Cortex of kidney (tissue), 1 donor: ENCODE data around the gene OXCT1.
"Not testable (repeated sequence)": the region's sequence is repeated elsewhere in the genome, so short reads cannot be mapped to it uniquely, and the experiment has no call there.

Experiments used
- DNase-seq: peaks from one replicate; lab custom pipeline; 2025; lab: John Stamatoyannopoulos, UW

The OXCT1 gene

GRCh38 chr5:41773799-41774198 is 96.4 kb downstream of the OXCT1 start:
- no peak for DNase-seq

- DNase-seq: no peak
Observed at GRCh38 chr5:41772785-41773442, 97.3 kb downstream of the OXCT1 start.

GRCh38 chr5:41772056-41772455 is 98.2 kb downstream of the OXCT1 start:
- no peak for DNase-seq

GRCh38 chr5:41770799-41771198 is 99.4 kb downstream of the OXCT1 start:
- no peak for DNase-seq

GRCh38 chr5:41768692-41769091 is 101.5 kb downstream of the OXCT1 start:
- no peak for DNase-seq

GRCh38 chr5:41764650-41765049 is 105.6 kb downstream of the OXCT1 start:
- no peak for DNase-seq

GRCh38 chr5:41763574-41763973 is 106.7 kb downstream of the OXCT1 start:
- DNase-seq: no peak

GRCh38 chr5:41763081-41763480 is 107.1 kb downstream of the OXCT1 start:
- DNase-seq: no peak

- DNase-seq: no peak
Observed at GRCh38 chr5:41762426-41762825, 107.8 kb downstream of the OXCT1 start.

- DNase-seq: no peak
Observed at GRCh38 chr5:41761663-41762062, 108.6 kb downstream of the OXCT1 start.

- DNase-seq: no peak
Observed at GRCh38 chr5:41755705-41756104, 114.5 kb downstream of the OXCT1 start.

- DNase-seq: no peak
Observed at GRCh38 chr5:41754857-41755256, 115.4 kb downstream of the OXCT1 start.

- DNase-seq: no peak
Observed at GRCh38 chr5:41751867-41752266, 118.4 kb downstream of the OXCT1 start.

- DNase-seq: no peak
Observed at GRCh38 chr5:41748631-41749030, 121.6 kb downstream of the OXCT1 start.

- no peak for DNase-seq
Observed at GRCh38 chr5:41747708-41748107, 122.5 kb downstream of the OXCT1 start.

GRCh38 chr5:41747301-41747700 is 122.9 kb downstream of the OXCT1 start:
- DNase-seq: no peak

GRCh38 chr5:41742608-41743007 is 127.6 kb downstream of the OXCT1 start:
- DNase-seq: not testable (repeated sequence)

GRCh38 chr5:41738710-41739354 is 131.4 kb downstream of the OXCT1 start:
- no peak for DNase-seq

- no peak for DNase-seq
Observed at GRCh38 chr5:41736641-41737040, 133.6 kb downstream of the OXCT1 start.

- DNase-seq: no peak
Observed at GRCh38 chr5:41735213-41735612, 135.0 kb downstream of the OXCT1 start.

GRCh38 chr5:41729381-41729780 is 140.8 kb downstream of the OXCT1 start:
- not testable (repeated sequence) for DNase-seq

- no peak for DNase-seq
Observed at GRCh38 chr5:41728281-41728680, 141.9 kb downstream of the OXCT1 start.

GRCh38 chr5:41722359-41722950 is 147.8 kb downstream of the OXCT1 start:
- no peak for DNase-seq
